Psoas muscle (tissue), 8 donors: ENCODE data around the gene CASZ1. TPM values are rescaled to one million over a fixed set of nuclear protein-coding genes. Genes with fewer than 3 reads are reported as not detected.
A peak's percentile ranks its signal among the peaks of the same experiment; 100 is the strongest.

Experiments used
- ATAC-seq, 4 donors: fragments of 200-7000 bp; cut with Tn5 transposase; one replicate each; pipeline ENCODE4 v1.9.1; 2020; ENCODE audit warnings: moderate library complexity in 3 of 4, mild to moderate bottlenecking in 2 of 4
- DNase-seq, 2 donors: peaks; one replicate each; pipeline ENCODE4 v3.0.0-alpha.2; 2020
- H3K27ac ChIP-seq: fragments of 200-600 bp; one replicate; pipeline ENCODE4 v1.8.0; 2022
- H3K27me3 ChIP-seq, 3 donors: fragments of 200-600 bp in 1 of 3; one replicate each; pipeline versions ENCODE4 v1.6.1 to v1.8.0; 2013 to 2022; ENCODE audit warnings: low read length in 2 of 3, mild to moderate bottlenecking in 2 of 3, moderate library complexity in 1 of 3; ENCODE audit not compliant: insufficient read depth in 3 of 3
- H3K36me3 ChIP-seq, 2 donors: fragments of 200-600 bp in 1 of 2; one replicate each; pipeline versions ENCODE4 v1.6.1 to v1.8.0; 2013 to 2022; ENCODE audit warnings: low read depth in 1 of 2, mild to moderate bottlenecking in 1 of 2, moderate library complexity in 1 of 2; ENCODE audit not compliant: insufficient read depth in 1 of 2
- H3K4me1 ChIP-seq: fragments of 200-600 bp; one replicate; pipeline ENCODE4 v1.8.0; 2022
- H3K4me3 ChIP-seq: fragments of 200-600 bp; one replicate; pipeline ENCODE4 v1.8.0; 2022; ENCODE audit warnings: mild to moderate bottlenecking
- H3K9me3 ChIP-seq: fragments of 200-600 bp; one replicate; pipeline ENCODE4 v1.8.0; 2022
- CTCF ChIP-seq: fragments of 200-600 bp; IDR thresholded peaks from one replicate; pipeline ENCODE4 v1.8.0; 2022; ENCODE audit warnings: antibody characterized with exemption
- WGBS, 3 donors: extraction: QIAGEN DNeasy Blood & Tissue Kit; methylation state at CpG; one replicate each; pipeline versions ENCODE4 v1.1.6 to v1.1.7; 2013; 5-methylcytosine and 5-hydroxymethylcytosine counted together
- intact Hi-C, 2 donors: fragments of 100-400 bp; cut with DNase I; formaldehyde crosslinking; loops; one replicate each; pipeline versions ENCODE4 v1.11.0 to v1.14.2; 2022
- polyA plus RNA-seq, 3 donors: library from polyadenylated mRNA; stranded (reverse); fragments of 200-250 nt; gene quantifications; one replicate each; pipeline ENCODE4 v1.2.3, GENCODE V29; 2013
- total RNA-seq, 4 donors: library from RNA; stranded (reverse); fragmentation: NEBNext Ultra II Directional in 2 of 4; extraction: Animal tissue kit (Norgen Biotek cat#: 25700) in 2 of 4; gene quantifications; one replicate each; pipeline versions ENCODE4 v1.2.1 to v1.2.4, GENCODE V29; 2021 to 2023
- donor health status: healthy with polysubstance abuse.
- donor health status: DM: no; HTN: no; CAD: no; lungs with moderate emphysema.
- donor health status: Bipolar disorder and iron deficiency.
- donor health status: healthy.
- donor health status: DM: yes; HTN: yes; CAD: no.
- donor health status: DM: no; HTN: no; CAD: no.
- donor health status: DM: no; HTN: no; CAD: no.
- donor health status: DM: yes; HTN: yes; CAD: no.

CASZ1 gene
- total and polyA plus RNA-seq, 7 donors, result 2.6 to 83.3 (median 53.1) TPM

- H3K27ac ChIP-seq, result peak overlapping the region; percentile 87
- peaks cover 55% of the 10 kb centered on the region for H3K4me1 ChIP-seq
- no peaks in the 10 kb centered on the region for H3K27me3 ChIP-seq
- 26 to 49% (median 30%) methylated on average over 15 to 18 of the region's 18 CpGs for WGBS, 3 donors
- H3K36me3 ChIP-seq, result peaks cover 0 to 8% of the 10 kb centered on the region in 2 donors
- ATAC-seq, result peak; percentile 41 to 60 (median 50)
- H3K9me3 ChIP-seq, result no peaks in the 10 kb centered on the region
- intact Hi-C loops, result loop anchor here (5.0 kb wide), 2 partner anchors 43 to 62 kb away; no protein-coding TSS in a partner anchor
- peak in 1 of 2 donors; percentile 74 for DNase-seq
- H3K4me3 ChIP-seq, result no peak overlapping the region
- TF ChIP-seq CTCF, result no peak
These were observed 51.7 kb downstream of the CASZ1 start for GRCh38 chr1:10744654-10745238.

GRCh38 chr1:10744029-10744428, 52.4 kb downstream of the CASZ1 start:
- ATAC-seq, result no peak
- WGBS, 3 donors, result 31 to 48% (median 43%) methylated on average over 8 to 10 of the region's 11 CpGs
- intact Hi-C loops, result loop anchor here in 1 of 2 donors (5.0 kb wide), 1 partner anchor 62 kb away; no protein-coding TSS in a partner anchor
- Histone ChIP-seq H3K27ac (no peak overlapping the region), H3K9me3 (no peaks in the 10 kb centered on the region), H3K27me3 (no peaks in the 10 kb centered on the region), H3K4me1 (peaks cover 60% of the 10 kb centered on the region), H3K4me3 (no peak overlapping the region), H3K36me3 (peaks cover 0 to 8% of the 10 kb centered on the region in 2 donors)
- TF ChIP-seq CTCF, result no peak
- DNase-seq, result no peak

- ATAC-seq, result no peak
- no peak for TF ChIP-seq CTCF
These were observed 54.8 kb downstream of the CASZ1 start for GRCh38 chr1:10741696-10742095.

GRCh38 chr1:10740123-10740522, 56.3 kb downstream of the CASZ1 start:
- no peak for DNase-seq
- H3K9me3 ChIP-seq, result no peaks in the 10 kb centered on the region
- intact Hi-C loops, result loop anchor here in 1 of 2 donors (5.0 kb wide), 1 partner anchor 58 kb away; no protein-coding TSS in a partner anchor
- H3K27ac ChIP-seq, result peak overlapping the region; percentile 15
- peaks cover 80% of the 10 kb centered on the region for H3K4me1 ChIP-seq
- no peak for TF ChIP-seq CTCF
- 84 to 93% (median 90%) methylated on average over 6 of the region's 6 CpGs for WGBS, 3 donors
- H3K4me3 ChIP-seq, result no peak overlapping the region
- H3K36me3 ChIP-seq, result no peaks in the 10 kb centered on the region
- ATAC-seq, result no peak
- H3K27me3 ChIP-seq, result no peaks in the 10 kb centered on the region

More at GRCh38 chr1:10741696-10742095, 54.8 kb downstream of the CASZ1 start:
- H3K4me3 ChIP-seq, result no peak overlapping the region
- H3K27me3 ChIP-seq, result no peaks in the 10 kb centered on the region
- WGBS, 3 donors, result 89 to 93% (median 93%) methylated on average over 13 of the region's 13 CpGs
- no peak overlapping the region for H3K27ac ChIP-seq
- no peaks in the 10 kb centered on the region for H3K36me3 ChIP-seq
- intact Hi-C loops, result loop anchor here in 1 of 2 donors (5.0 kb wide), 1 partner anchor 59 kb away; no protein-coding TSS in a partner anchor
- no peak for DNase-seq
- H3K4me1 ChIP-seq, result peaks cover 80% of the 10 kb centered on the region
- no peaks in the 10 kb centered on the region for H3K9me3 ChIP-seq

GRCh38 chr1:10739589-10739988, 56.9 kb downstream of the CASZ1 start:
- TF ChIP-seq CTCF, result no peak
- intact Hi-C loops, result no loop called here
- Histone ChIP-seq H3K27me3 (no peaks in the 10 kb centered on the region), H3K4me1 (peaks cover 77% of the 10 kb centered on the region), H3K27ac (peak overlapping the region; percentile 15), H3K4me3 (no peak overlapping the region), H3K9me3 (no peaks in the 10 kb centered on the region), H3K36me3 (no peaks in the 10 kb centered on the region)
- DNase-seq, result no peak
- WGBS, 3 donors, result 74 to 85% (median 81%) methylated on average over 8 of the region's 8 CpGs
- no peak for ATAC-seq
